ENCODE data around the gene GASK1A.

GASK1A gene

GRCh38 chr3:43024181-43024885 is 45.2 kb downstream of the GASK1A start:
- DNase-seq (ENCODE audit: insufficient read length, low spot score) (no peak), FAIRE-seq (no peak)
- no peak for TF ChIP-seq POLR2A (IDR thresholded peaks at IDR 0.05; ENCODE audit: low read depth, low read length)

GRCh38 chr3:43025423-43025822 is 46.3 kb downstream of the GASK1A start:
- DNase-seq (ENCODE audit: insufficient read length, low spot score) (no peak), FAIRE-seq (no peak)
- no peak for TF ChIP-seq POLR2A (IDR thresholded peaks at IDR 0.05; ENCODE audit: low read depth, low read length)

GRCh38 chr3:43028001-43028400 is 48.9 kb downstream of the GASK1A start:
- FAIRE-seq (no peak), DNase-seq (ENCODE audit: insufficient read length, low spot score) (no peak)
- TF ChIP-seq POLR2A (IDR thresholded peaks at IDR 0.05; ENCODE audit: low read depth, low read length): no peak

GRCh38 chr3:43028678-43029490 is 49.8 kb downstream of the GASK1A start:
- no peak for FAIRE-seq
- DNase-seq (ENCODE audit: insufficient read length, low spot score): no peak
- no peak for TF ChIP-seq POLR2A (IDR thresholded peaks at IDR 0.05; ENCODE audit: low read depth, low read length)

GRCh38 chr3:43030162-43030935 is 51.2 kb downstream of the GASK1A start:
- no peak for TF ChIP-seq POLR2A (IDR thresholded peaks at IDR 0.05; ENCODE audit: low read depth, low read length)
- FAIRE-seq (no peak), DNase-seq (ENCODE audit: insufficient read length, low spot score) (no peak)

GRCh38 chr3:43031485-43031884 is 52.4 kb downstream of the GASK1A start:
- FAIRE-seq (no peak), DNase-seq (ENCODE audit: insufficient read length, low spot score) (no peak)
- no peak for TF ChIP-seq POLR2A (IDR thresholded peaks at IDR 0.05; ENCODE audit: low read depth, low read length)

GRCh38 chr3:43031889-43032545 is 52.9 kb downstream of the GASK1A start:
- no peak for DNase-seq (ENCODE audit: insufficient read length, low spot score)
- no peak for TF ChIP-seq POLR2A (IDR thresholded peaks at IDR 0.05; ENCODE audit: low read depth, low read length)
- no peak for FAIRE-seq

GRCh38 chr3:43032646-43033628 is 53.8 kb downstream of the GASK1A start:
- TF ChIP-seq POLR2A (IDR thresholded peaks at IDR 0.05; ENCODE audit: low read depth, low read length): no peak
- FAIRE-seq: no peak

GRCh38 chr3:43034200-43034599 is 55.1 kb downstream of the GASK1A start:
- TF ChIP-seq POLR2A (IDR thresholded peaks at IDR 0.05; ENCODE audit: low read depth, low read length): no peak
- DNase-seq (ENCODE audit: insufficient read length, low spot score): no peak
- no peak for FAIRE-seq

More at GRCh38 chr3:43032646-43033628, 53.8 kb downstream of the GASK1A start:
- no peak for DNase-seq (ENCODE audit: insufficient read length, low spot score)

GRCh38 chr3:43034911-43035310 is 55.8 kb downstream of the GASK1A start:
- FAIRE-seq (no peak), DNase-seq (ENCODE audit: insufficient read length, low spot score) (no peak)
- no peak for TF ChIP-seq POLR2A (IDR thresholded peaks at IDR 0.05; ENCODE audit: low read depth, low read length)

- FAIRE-seq (no peak), DNase-seq (ENCODE audit: insufficient read length, low spot score) (no peak)
- TF ChIP-seq POLR2A (IDR thresholded peaks at IDR 0.05; ENCODE audit: low read depth, low read length): no peak
Observed at GRCh38 chr3:43035801-43036365, 56.8 kb downstream of the GASK1A start.

Measured in H54 (cell line).